ENCODE results near the gene PKP4.

The PKP4 gene

GRCh38 chr2:158723921-158724802, 267.4 kb downstream of the PKP4 start:
- no peak for DNase-seq

DNA sequence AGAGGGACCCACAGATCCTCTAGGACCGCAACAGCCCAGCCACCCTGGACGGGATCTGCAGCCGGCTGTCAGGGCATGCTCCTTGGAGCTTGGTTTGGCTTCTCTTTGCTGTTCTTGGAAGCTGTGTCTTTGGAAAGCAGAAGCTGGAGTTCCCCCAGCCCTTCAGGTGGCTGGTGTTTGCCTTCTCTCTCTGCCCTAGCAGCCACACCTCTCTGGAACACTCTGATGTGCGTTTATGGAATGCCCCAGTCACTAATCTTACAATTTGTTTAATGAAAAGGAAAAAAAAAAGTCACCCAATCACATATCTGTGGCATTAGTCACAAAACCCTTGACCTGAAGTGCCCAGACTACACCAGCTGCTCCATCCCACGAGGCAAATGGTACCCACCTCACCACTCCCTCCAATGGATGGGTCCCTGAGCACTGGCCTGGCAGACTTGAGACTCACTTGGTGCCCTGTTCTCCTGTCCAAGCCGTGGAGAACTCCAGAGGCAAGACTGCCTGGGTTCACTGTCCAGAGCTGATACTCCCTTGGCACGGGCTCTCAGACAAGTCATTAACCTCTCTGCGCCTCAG, 268.1 kb downstream of the PKP4 start:
- DNase-seq: no peak

GRCh38 chr2:158725441-158725891, 268.7 kb downstream of the PKP4 start:
- no peak for DNase-seq

DNA sequence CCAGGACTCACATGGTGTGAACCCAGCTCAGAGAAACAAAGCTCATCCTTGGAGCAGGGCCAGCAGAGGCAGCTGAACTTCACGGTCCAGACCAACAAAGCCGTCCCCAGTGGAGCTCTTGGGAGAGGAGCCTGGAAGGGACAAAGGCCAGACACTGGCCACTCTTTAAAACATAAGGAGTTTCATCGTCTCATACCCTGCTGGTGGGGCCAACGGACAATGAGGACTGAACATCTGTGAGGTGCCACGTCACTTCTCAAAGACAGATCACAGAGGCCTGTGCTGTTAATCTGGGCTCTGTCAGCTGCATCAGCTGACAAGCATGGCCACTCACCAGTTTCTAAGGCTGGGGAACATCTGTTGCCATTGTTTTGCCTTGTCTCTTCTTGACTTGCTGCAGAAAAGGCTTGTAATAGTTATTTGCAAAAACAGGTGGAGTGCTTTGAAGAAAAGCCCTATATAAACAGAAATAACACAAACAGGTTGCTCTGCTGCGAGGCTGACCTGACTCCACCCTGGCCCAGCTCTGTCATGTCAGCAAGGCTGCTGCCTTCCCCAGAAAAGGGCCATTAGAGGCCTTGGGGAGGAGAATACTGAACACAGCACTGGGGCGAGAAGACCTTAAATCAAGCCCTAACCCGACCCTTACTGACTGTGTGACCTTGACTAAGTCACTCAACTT, 270.3 kb downstream of the PKP4 start:
- DNase-seq: no peak

DNA sequence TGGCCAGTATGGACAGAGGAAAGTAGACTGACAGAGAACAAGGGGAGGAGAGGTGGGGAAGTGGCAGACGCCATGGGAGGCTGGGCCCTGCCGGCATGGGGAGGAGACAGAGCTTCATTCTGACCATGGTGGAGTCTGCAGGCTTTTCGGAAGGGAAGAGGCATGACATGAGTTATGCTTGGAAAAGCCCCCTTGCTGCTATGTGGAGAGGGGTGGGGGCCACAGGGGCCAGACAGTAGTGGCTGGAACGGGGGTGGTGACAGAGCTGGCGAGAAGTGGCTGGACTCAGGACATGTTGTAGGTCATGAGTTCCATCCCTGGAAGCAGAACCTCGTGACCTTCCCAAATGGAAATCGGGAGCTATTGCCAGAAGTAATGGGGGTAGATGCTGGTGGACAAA, 271.7 kb downstream of the PKP4 start:
- no peak for DNase-seq

- DNase-seq: no peak
Observed at GRCh38 chr2:158729451-158729850, 272.7 kb downstream of the PKP4 start.

DNA sequence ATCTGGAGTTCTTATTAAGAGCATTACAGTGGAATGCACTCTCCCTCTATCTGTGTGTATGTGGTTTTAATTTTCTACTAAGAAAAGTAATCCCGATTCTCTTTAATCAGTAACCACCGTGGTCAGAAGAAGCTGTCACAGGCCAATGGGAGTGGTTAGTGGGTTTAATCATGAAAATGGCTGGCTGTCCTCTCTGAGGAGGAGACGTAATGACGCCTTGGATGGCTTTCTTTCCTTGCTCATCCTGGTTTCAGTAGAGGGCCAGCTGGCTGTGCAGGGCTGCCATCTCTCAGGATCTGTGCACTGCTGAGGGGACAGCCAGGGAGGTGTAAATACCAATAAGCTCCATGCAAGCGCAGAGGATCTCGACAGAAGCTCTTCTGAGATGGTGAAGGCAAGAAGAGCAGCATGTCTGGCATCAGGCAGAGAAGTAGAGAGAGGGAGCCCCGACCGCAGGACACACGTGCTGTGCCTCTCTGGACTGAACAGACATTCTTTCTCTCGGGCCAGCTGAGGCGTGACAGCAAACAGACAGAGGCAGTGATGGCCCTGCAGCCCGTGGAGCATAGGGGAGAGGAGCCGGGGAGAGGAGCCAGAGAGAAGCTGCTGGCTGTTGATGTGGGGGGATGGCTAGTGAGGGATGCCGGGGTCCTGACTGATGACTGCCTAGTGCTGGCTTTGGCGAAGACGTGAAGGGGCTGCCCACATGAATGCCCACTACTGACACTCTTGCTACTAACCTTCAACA, 273.3 kb downstream of the PKP4 start:
- no peak for DNase-seq

DNA sequence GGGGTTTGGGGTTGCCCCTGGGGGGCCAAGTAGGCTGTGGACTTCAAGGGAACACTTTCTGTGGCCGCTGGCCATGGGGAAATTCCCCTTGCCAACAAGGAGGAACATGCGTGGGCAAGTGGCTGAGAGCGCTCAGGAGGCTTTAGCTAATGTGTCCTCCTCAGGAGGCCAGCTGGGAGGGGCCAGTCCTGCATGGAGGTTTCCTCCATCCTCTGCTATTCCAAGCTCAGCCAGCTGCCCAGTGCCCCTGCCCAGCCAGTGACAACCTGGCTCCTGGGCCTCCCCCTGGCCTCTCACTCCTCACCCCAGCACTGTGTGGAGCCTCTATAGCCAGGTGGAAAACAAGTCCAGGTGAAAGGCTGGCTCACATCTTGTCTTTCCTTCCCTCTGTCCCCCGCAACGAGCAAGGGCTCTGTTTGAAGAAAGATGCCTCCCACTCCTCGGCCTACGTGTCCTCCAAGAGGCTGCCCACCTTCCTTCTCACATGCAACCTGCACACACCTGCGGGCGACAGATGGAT, 273.9 kb downstream of the PKP4 start:
- DNase-seq: no peak

GRCh38 chr2:158731386-158731785, 274.6 kb downstream of the PKP4 start:
- DNase-seq: no peak

Data from NCI-H187 treated with DMSO at 0.1 percent for 48 hours (cell line).